GM12878 (cell line): ENCODE data around the gene PNMA6E. TPM values are rescaled to one million over a fixed set of nuclear protein-coding genes. Genes with fewer than 3 reads are reported as not detected.

Experiments used
- ATAC-seq: fragments of 200-7000 bp; cut with Tn5 transposase; 3 replicates; pipeline ENCODE4 v1.9.1; 2020; ENCODE audit warnings: mild to moderate bottlenecking, moderate library complexity
- BruUV-seq: library from RNA; stranded (reverse); fragments of 400-500 nt; replicated peaks from 2 replicates; lab custom pipeline; 2021; lab: Mats Ljungman, UMichigan
- CTCF ChIA-PET: fragments of 300-600 bp; sonication (Branson Sonifier 250); formaldehyde crosslinking; extraction: SDS; loops from one replicate; lab custom pipeline; 2021; ENCODE audit warnings: inconsistent platforms; lab: Yijun Ruan, JAX
- POLR2A ChIA-PET: fragments of 350-600 bp; formaldehyde crosslinking; extraction: SDS; loops from one replicate; lab custom pipeline; 2021; ENCODE audit warnings: inconsistent platforms; lab: Charles Lee
- RAD21 ChIA-PET: fragments of 300-600 bp; sonication (Branson Sonifier 250); formaldehyde crosslinking; loops from one replicate; lab custom pipeline; 2023; ENCODE audit warnings: antibody characterized with exemption; ENCODE audit not compliant: unreplicated experiment; lab: Charles Lee
- SMC1A ChIA-PET: fragments of 300-600 bp; sonication (Branson Sonifier 250); formaldehyde crosslinking; loops from one replicate; lab custom pipeline; 2023; ENCODE audit not compliant: unreplicated experiment, uncharacterized antibody; lab: Charles Lee
- DNase-seq: peaks from one replicate; pipeline ENCODE4 v3.0.0-alpha.2; 2011; ENCODE audit warnings: low read depth, low spot score
- FAIRE-seq: peaks from 3 replicates; lab custom pipeline; 2011; peaks lifted over from hg19 to GRCh38; lab: Jason Lieb, UNC
- H2AFZ ChIP-seq: 2 replicates; pipeline ENCODE4 v1.6.0; 2011; ENCODE audit warnings: low read depth, low read length, control low read depth; ENCODE audit not compliant: control insufficient read depth
- H3K27ac ChIP-seq: 2 replicates; pipeline ENCODE4 v1.5.1; 2011; ENCODE audit warnings: control low read depth; ENCODE audit not compliant: control insufficient read depth, insufficient read depth
- H3K27me3 ChIP-seq, 2 experiments: replicated peaks in 1 of 2; 2 replicates each; pipeline versions ENCODE4 v1.6.0 to v1.6.1; 2011; ENCODE audit warnings: low read length in 1 of 2; ENCODE audit not compliant: control insufficient read depth in 2 of 2, insufficient read depth in 2 of 2
- H3K36me3 ChIP-seq, 2 experiments: 2 replicates each; pipeline ENCODE4 v1.5.1; 2011; ENCODE audit warnings: low read length in 1 of 2; ENCODE audit not compliant: control insufficient read depth in 2 of 2, insufficient read depth in 2 of 2
- H3K4me1 ChIP-seq: 2 replicates; pipeline ENCODE4 v1.6.1; 2011; ENCODE audit warnings: mild to moderate bottlenecking, low read length, moderate library complexity, mixed read lengths; ENCODE audit not compliant: control insufficient read depth, insufficient read depth
- H3K4me2 ChIP-seq: 2 replicates; pipeline ENCODE4 v1.6.0; 2011; ENCODE audit warnings: control low read depth; ENCODE audit not compliant: control insufficient read depth, insufficient read depth
- H3K4me3 ChIP-seq: fragments of 200-600 bp; sonication (generic); 2 replicates; pipeline ENCODE4 v1.5.1; 2016
- H3K79me2 ChIP-seq: 2 replicates; pipeline ENCODE4 v1.6.0; 2011; ENCODE audit warnings: low read length; ENCODE audit not compliant: control insufficient read depth, insufficient read depth
- H3K9ac ChIP-seq: 2 replicates; pipeline ENCODE4 v1.8.0; 2011; ENCODE audit warnings: low read length, control low read depth, mixed read lengths; ENCODE audit not compliant: control insufficient read depth, insufficient read depth
- H3K9me3 ChIP-seq: replicated peaks from 3 replicates; pipeline ENCODE4 v1.5.1; 2011; ENCODE audit warnings: mild to moderate bottlenecking, low read length; ENCODE audit not compliant: control insufficient read depth, insufficient read depth
- H4K20me1 ChIP-seq: 2 replicates; pipeline ENCODE4 v1.6.0; 2011; ENCODE audit not compliant: control insufficient read depth, insufficient read depth
- ASH2L ChIP-seq: fragments of 300-600, 200-600 bp; sonication (generic); IDR thresholded peaks from 2 replicates; pipeline ENCODE4 v1.6.1; 2017; ENCODE audit warnings: low read depth, mild to moderate bottlenecking, borderline replicate concordance
- EED ChIP-seq: sonication (generic); IDR thresholded peaks from 2 replicates; pipeline ENCODE4 v1.6.1; 2016; ENCODE audit warnings: antibody characterized with exemption, low read depth
- FOS ChIP-seq: IDR thresholded peaks from 3 replicates; pipeline ENCODE4 v1.6.1; 2011; ENCODE audit warnings: borderline replicate concordance; ENCODE audit not compliant: insufficient read length; ENCODE audit errors: extremely low read depth
- KAT2A ChIP-seq: conservative IDR thresholded peaks from 2 replicates; pipeline ENCODE4 v1.6.1; 2011; ENCODE audit warnings: low read depth, low read length; ENCODE audit not compliant: control insufficient read depth
- MXI1 ChIP-seq: fragments of 150-350 bp; IDR thresholded peaks from 2 replicates; pipeline ENCODE4 v1.6.1; 2011; ENCODE audit warnings: low read depth, mild to moderate bottlenecking, inconsistent platforms, low read length, improper control_type of control experiment
- MYB ChIP-seq: fragments of 150-350 bp; IDR thresholded peaks from 2 replicates; pipeline ENCODE4 v1.6.1; 2014; ENCODE audit warnings: mild to moderate bottlenecking, low read depth, low read length, borderline replicate concordance
- MYC ChIP-seq: IDR thresholded peaks from 2 replicates; pipeline ENCODE4 v1.6.1; 2011; ENCODE audit warnings: mild to moderate bottlenecking, low read length, moderate library complexity, inconsistent platforms; ENCODE audit not compliant: insufficient read depth, insufficient replicate concordance, insufficient read length, severe bottlenecking
- WGBS: methylation state at CpG from one replicate; pipeline ENCODE4 v1.1.6; 2016; ENCODE audit warnings: low lambda C conversion rate; ENCODE audit not compliant: insufficient replicate concordance, insufficient coverage; ENCODE audit errors: missing lambda C conversion rate; 5-methylcytosine and 5-hydroxymethylcytosine counted together
- in situ Hi-C: fragments of 300-500 bp; cut with MboI; formaldehyde crosslinking; loops from 9 replicates; pipeline ENCODE4 v1.14.3; 2018; ENCODE audit warnings: mixed read lengths
- intact Hi-C: fragments of 100-400 bp; cut with micrococcal nuclease; formaldehyde crosslinking; loops from one replicate; pipeline ENCODE4 v1.14.2; 2022; ENCODE audit not compliant: unreplicated experiment
- polyA plus RNA-seq, 11 experiments: library from polyadenylated mRNA; depleted of rRNA in 4 of 11; unstranded in 6 of 11; stranded (reverse) in 5 of 11; fragments of >200 nt; fragmentation: Nextera tagmentation in 4 of 11; fragmentation: Illumina TruSeq in 1 of 11; extraction: Ambion mirVana in 4 of 11; extraction: Trizol in 1 of 11; gene quantifications; 1 replicate in 1 of 11; 2 replicates in 10 of 11; pipeline versions ENCODE4 v1.2.1 to v1.2.3, GENCODE V29; 2011 to 2016; ENCODE audit warnings: inconsistent platforms in 2 of 11, missing spikeins in 2 of 11, low read depth in 1 of 11
- total RNA-seq, 4 experiments: library from RNA; depleted of rRNA in 3 of 4; stranded (reverse); fragments of >200 nt in 3 of 4; fragmentation: Illumina TruSeq in 1 of 4; extraction: Trizol in 1 of 4; gene quantifications; 2 replicates each; pipeline versions ENCODE4 v1.2.1 to v1.2.3, GENCODE V29; 2013 to 2021

Gene PNMA6E
- total and polyA plus RNA-seq, 10 of the 15 experiments (the other 5 are each of a cell fraction or from before 2014, with no cell fraction given) = not detected

GRCh38 chrX:153420851-153421599, 19.9 kb upstream of the PNMA6E start:
- Histone ChIP-seq H3K4me2 (no peak overlapping the region), H3K4me1 (no peaks in the 10 kb centered on the region), H3K9me3 (no peaks in the 10 kb centered on the region; the same call in 2 of the 3 replicates), H3K79me2 (no peaks in the 10 kb centered on the region), H4K20me1 (no peaks in the 10 kb centered on the region), H2AFZ (no peak overlapping the region), H3K9ac (no peak overlapping the region), H3K27me3 (no peaks in the 10 kb centered on the region), H3K4me3 (no peak overlapping the region), H3K36me3 (no peaks in the 10 kb centered on the region; a peak in 1 of 4 replicates), H3K27ac (no peak overlapping the region)
- TF ChIP-seq MYB = no peak
- no peak for TF ChIP-seq KAT2A
- TF ChIP-seq EED = no peak
- no peak for TF ChIP-seq MYC
- no peak for TF ChIP-seq MXI1
- TF ChIP-seq FOS = no peak
- no peak for TF ChIP-seq ASH2L
- intact Hi-C loops (no loop called here), in situ Hi-C loops (no loop called here)
- ATAC-seq (no peak), DNase-seq (no peak), FAIRE-seq (no peak)
- ChIA-PET SMC1A (no interaction called here), CTCF (no interaction called here), RAD21 (no interaction called here), POLR2A (no interaction called here)
- WGBS = 97% methylated on average over 85 of the region's 91 CpGs
- BruUV-seq = no TSS peak
